ENCODE data around the gene BSND.
"Not testable (repeated sequence)": the region's sequence is repeated elsewhere in the genome, so short reads cannot be mapped to it uniquely, and the experiment has no call there.

Gene BSND

DNA sequence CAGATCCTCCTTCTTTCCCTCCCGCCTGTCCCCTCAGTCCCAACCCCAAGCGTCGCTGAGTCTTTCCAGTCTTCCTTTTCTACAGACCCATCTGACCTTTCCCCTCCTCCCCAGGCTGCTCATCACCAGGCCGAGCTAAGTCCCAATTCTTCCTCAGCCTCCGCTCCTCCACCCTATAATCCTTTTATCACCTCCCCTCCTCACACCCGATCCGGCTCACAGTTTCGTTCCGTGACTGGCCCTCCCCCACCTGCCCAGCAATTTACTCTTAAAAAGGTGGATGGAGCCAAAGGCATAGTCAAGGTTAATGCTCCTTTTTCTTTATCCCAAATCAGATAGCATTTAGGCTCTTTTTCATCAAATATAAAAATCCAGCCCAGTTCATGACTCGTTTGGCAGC, 25.4 kb downstream of the BSND start:
- DNase-seq, result not testable (repeated sequence)

DNA sequence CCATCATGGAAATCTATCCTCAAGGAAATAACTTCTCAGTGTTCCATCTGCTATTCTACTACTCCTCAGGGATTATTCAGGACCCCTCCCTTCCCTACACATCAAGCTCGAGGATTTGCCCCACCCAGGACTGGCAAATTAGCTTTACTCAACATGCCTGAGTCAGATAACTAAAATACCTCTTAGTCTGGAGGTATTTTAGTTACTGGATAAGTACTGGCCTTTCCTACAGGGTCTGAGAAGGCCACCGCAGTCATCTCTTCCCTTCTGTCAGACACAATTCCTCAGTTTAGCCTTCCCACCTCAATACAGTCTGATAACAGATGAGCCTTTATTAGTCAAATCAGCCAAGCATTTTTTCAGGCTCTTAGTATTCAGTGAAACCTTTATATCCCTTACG, 27.9 kb downstream of the BSND start:
- not testable (repeated sequence) for DNase-seq

DNA sequence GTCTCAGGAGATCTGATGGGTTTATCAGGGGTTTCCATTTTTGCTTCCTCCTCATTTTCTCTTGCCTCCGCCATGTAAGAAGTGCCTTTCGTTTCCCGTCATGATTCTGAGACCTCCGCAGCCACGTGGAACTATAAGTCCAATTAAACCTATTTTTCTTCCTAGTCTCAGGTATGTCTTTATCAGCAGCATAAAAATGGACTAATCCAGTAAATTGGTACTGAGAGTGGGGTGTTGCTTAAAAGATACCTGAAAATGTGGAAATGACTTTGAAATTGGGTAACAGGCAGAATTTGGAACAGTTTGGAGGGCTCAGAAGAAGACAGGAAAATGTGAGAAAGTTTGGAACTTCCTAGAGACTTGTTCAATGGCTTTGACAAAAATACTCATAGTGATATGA, 32.4 kb downstream of the BSND start:
- not testable (repeated sequence) for DNase-seq

DNA sequence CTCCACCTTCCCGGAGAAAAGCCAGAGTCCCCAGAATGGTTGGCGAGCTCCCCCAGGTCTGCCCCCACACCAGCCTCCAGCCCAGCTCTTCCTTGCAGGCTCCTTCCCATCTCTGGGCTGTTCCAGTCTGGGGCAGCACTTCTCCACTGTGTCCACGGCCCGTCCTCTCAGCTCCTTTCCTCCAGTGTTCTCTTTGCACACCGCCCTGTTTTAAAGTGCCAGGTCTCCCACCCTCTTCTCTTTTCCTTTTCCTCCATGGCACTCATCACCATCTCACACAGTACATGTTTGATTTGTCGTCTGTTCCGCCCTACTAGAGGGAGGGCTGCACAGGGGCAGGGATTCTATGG, 34.5 kb downstream of the BSND start:
- DNase-seq, result no peak

DNA sequence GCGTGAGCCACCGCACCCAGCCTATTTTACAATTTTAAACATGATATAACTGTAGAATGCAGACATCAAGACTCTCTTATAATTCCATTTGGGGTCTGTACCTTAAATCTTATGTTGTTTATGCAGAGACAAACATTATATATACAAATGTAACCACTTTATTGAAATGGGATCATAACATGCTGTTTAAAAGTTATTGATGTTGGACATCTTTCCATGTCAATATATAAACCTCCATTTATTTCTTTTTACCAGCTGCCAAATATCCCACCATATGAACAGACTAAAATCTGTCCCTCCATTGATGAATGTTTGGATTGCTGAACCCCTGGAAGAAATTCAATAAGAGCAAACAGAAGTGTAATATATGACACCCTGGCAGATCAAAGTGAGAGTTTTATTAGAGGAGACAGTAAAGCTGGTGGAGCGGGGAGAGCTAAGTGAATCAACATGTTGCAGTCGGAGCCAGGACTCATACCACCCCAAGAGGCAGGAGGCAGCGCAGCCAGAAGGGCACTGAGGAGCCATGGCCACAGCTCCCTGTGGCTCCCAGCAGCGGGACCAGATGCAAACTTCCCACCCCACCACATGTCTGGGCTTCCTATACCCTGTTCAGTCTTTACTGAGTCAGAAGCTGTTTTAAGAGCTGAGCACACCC, 35.9 kb downstream of the BSND start:
- no peak for DNase-seq

DNA sequence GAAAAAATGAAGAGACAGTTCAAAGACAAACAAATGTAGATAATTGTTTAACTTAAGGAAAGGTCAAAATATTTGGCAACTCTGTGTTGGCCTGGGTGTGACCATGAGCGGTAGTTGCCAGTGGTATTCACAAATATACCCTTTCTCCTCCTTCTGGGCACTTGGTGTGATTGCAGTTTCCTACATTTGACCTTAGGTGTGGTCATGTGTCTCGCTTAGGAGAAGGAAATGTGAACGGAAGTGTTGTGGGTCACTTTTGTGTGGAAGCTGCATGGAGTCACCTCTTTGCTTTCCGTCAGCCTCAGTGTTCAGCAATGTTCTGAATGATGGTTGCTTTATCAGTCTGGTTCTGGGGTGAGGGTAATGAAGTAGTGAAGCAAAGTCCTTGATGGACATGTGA, 37.2 kb downstream of the BSND start:
- DNase-seq, result no peak

DNA sequence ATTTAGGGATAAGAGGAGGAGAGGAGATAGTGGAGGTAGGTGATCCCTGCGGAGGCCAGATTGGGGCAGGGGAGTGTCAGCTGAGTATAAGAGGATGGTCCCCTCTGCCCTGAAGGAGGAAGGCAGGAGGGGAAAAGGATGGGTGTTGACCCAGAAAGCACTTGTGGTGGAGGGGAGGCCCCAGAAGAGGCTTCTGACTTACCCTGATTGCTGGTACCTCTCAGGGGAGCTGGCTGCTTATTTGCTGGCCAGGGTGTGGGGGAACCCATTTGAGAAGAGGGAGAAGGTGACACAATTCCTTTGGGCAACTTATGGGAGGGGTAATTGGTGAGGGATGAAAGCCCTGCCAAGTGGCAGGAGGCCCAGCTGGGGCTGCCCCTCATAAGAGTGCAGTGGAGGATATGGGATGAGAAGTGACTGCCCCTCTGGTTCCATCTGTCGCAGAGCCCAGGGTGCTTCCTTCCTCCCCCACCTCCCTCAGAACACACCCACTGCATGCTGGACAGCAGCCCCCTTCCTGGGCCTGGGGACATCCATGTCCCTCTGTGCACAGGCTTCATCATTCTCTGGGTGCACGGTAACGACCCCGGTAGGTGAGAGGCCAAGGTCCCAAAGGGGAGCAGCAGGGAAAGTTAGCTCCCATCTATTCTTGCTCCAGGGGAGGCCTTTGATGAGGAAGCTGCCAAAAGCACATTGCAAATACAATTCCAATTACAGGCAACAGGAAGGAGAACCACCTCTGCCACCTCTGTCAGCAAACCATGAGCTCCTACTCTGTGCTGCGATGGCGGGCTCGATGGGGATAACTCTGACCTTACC, 39.2 kb downstream of the BSND start:
- no peak for DNase-seq

DNA sequence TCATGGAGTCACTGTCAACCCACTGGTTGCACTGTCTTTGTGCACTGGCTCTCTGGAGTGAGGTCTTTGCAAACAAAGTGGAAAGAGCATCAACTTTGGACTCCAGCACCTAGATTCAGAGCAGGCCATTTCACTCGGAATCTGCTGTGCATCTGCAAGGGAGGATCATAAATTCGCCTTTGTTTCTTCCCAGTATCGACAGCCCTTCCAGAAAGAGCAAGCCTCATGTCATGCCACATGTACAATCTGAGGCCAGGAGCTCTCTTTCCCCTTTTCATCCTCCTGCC, 39.8 kb downstream of the BSND start:
- DNase-seq, result no peak

DNA sequence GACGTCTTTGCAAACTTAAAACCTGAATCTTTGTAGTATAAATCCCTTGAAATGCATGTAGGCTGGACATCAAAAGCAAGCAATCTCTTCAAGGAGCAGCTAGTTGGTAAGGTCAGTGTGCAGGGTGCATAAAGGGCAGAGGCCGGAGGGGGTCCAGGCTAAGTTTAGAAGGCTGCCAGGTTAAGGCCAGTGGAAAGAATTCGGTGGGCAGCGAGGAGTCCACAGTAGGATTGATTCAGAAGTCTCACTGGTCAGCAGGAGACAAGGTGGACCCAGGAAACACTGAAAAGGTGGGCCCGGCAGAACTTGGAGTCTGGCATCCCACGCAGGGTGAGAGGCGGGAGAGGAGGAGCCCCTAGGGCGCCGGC, 40.2 kb downstream of the BSND start:
- no peak for DNase-seq

DNA sequence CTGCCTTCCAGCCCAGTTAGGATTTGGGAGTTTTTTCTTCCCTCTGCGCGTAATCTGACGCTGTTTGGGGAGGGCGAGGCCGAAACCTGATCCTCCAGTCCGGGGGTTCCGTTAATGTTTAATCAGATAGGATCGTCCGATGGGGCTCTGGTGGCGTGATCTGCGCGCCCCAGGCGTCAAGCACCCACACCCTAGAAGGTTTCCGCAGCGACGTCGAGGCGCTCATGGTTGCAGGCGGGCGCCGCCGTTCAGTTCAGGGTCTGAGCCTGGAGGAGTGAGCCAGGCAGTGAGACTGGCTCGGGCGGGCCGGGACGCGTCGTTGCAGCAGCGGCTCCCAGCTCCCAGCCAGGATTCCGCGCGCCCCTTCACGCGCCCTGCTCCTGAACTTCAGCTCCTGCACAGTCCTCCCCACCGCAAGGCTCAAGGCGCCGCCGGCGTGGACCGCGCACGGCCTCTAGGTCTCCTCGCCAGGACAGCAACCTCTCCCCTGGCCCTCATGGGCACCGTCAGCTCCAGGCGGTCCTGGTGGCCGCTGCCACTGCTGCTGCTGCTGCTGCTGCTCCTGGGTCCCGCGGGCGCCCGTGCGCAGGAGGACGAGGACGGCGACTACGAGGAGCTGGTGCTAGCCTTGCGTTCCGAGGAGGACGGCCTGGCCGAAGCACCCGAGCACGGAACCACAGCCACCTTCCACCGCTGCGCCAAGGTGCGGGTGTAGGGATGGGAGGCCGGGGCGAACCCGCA, 40.8 kb downstream of the BSND start, which contains the start of gene PCSK9:
PCSK9 (plus strand) TSS at position 207 of the 741 bp plus-strand sequence; CDS start at position 497, 290 bp downstream.
- DNase-seq, result peak; percentile 77

DNA sequence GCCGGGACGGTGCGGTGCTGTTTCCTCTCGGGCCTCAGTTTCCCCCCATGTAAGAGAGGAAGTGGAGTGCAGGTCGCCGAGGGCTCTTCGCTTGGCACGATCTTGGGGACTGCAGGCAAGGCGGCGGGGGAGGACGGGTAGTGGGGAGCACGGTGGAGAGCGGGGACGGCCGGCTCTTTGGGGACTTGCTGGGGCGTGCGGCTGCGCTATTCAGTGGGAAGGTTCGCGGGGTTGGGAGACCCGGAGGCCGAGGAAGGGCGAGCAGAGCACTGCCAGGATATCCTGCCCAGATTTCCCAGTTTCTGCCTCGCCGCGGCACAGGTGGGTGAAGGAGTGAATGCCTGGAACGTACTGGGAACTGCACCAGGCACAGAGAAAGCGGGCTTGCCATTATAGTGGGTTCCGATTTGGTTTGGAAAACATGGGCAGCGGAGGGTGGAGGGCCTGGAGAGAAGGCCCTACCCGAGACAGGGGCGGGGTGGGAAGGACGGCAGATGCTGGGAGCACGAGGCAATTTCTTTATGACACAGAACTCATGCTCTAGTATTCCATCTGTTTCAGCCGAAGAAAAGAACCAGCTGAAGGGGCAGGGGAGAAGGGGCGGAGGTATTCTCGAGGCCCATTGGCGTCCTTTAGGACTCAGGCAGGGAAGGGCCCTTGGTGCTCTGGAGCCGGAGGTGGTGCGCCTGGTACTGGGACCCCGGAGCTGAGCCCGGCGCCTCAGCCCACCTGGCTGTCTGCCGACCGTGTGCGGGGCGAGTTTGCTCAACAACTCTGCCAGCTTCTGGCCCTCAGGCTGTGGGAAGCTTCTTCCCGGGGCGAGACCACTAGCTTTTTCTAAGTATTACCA, 41.6 kb downstream of the BSND start:
- DNase-seq, result no peak

DNA sequence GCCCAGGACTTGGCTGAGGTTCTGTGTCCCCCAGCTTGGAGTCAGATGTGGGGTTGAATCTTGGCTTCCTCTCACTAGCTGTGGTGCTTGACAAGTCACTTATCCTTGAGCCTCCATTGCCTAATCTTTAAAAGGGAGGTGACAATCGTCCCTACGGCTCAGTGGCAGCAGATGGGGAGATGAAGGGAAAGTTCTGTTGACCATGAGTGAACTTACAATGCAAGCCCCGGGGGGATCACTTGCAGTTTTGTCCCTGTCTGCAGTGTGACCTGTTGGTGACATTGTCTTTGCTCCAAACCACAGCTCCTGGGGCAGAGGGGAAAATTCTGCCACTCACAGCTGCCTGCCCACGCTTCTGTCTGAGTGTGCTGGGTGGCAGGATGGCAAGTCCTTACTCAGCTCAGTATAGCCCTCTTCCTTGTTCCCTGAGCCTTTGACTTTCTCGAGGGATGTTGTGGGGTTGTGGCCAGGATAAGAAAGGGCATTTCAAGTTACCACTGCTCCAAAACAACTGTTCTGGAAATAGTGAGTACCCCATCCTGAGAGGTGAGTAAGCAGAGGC, 42.3 kb downstream of the BSND start:
- DNase-seq, result no peak

DNA sequence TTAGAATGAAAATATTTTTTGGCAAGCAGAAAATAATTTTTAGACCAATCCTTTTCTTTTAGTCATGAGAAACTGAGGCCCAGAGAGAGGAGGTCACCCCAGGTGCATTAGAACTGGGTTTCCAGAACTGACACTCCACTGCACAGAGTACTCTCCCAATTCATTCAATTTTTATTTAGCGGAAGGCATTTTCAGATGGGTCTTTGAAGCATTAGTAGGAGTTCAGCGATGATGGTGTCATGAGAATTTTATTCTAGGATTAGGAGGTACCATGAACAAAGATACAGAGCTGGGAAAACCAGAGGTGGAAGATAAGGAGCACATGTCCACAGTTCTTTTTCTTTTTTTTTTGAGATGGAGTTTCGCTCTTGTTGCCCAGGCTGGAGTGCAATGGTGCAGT, 42.9 kb downstream of the BSND start:
- DNase-seq, result no peak

DNA sequence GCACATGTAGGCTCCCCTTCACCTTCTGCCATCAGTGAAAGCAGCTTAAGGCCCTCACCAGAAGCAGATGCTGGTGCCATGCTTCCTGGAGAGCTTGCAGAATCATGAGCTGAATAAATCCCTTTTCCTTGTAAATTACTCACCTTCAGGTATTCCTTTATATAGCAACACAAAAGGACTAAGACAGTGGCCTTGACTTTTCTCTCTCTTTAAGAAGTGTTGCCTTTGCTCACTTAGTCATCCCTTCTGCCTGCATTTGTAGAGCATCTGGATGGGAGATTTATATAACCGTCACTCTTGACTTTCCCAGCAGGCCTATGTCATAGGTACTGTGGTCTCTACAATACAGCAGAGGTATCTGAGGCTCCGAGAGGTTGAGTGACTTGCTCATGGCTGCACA, 44.3 kb downstream of the BSND start:
- DNase-seq, result no peak

DNA sequence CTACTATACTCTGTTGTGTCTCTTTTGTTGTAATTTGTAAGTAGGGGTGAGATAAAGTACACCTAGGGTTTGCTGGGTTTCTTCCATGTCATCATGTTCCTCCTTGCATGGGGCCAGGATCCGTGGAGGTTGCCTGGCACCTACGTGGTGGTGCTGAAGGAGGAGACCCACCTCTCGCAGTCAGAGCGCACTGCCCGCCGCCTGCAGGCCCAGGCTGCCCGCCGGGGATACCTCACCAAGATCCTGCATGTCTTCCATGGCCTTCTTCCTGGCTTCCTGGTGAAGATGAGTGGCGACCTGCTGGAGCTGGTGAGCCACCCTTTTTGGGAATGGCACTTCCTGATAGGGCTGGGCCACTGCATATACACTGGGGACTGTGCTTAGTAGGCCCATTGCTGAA, 45.0 kb downstream of the BSND start:
- no peak for DNase-seq

DNA sequence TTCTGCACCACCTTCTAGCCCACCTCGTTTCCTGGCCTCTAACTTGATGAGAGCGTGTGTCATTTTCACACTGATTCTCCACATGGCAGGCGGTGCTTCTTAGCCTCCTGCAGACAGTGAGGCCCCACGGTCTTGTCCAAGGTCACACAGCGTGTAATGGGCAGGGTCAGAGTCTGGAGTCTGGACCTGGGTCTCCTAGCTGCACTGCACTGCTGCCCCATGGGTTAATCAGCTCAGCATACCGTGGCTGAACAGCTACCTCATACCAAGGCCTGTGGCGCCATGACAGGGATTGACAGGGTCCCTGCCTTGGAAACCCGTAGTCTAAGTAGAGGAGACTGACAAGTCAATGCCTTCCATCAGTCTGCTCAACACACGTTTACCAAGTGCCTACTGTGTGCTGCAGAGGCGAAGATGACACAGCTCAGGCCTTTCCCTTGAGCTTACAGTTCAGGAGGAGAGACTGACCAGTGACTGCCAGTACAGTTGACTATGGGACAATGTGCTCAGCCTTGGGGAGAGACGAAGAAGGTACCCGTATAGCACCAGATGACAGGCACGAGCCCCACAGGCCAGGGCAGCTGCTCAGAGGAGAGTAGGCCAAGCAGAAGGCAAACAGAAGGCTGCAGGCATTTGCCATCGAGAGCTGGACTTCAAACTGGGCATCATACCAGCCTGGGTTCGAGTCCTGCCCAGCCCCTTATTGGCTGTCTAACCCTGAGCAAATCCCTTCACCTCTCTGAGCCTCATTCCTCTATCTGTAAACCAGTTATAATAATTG, 46.1 kb downstream of the BSND start:
- no peak for DNase-seq

DNA sequence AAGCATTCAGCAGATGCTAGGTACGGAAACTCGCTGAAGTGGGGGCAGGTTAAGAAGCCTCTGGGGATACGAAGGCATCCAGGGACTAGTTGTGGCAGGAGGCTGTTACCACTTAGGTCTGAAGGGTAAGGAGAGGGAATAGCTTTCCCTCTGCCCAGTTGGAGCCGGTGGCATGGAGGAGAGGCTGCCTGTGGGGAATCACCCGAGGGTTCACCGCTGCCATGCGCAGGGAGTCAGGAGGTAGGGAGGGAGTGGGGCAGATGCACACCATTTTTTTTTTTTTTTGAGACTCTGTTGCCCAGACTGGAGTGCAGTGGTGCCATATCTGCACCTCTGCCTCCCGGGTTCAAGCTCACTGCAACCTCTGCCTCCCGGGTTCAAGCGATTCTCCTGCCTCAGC, 46.7 kb downstream of the BSND start:
- DNase-seq, result no peak

DNA sequence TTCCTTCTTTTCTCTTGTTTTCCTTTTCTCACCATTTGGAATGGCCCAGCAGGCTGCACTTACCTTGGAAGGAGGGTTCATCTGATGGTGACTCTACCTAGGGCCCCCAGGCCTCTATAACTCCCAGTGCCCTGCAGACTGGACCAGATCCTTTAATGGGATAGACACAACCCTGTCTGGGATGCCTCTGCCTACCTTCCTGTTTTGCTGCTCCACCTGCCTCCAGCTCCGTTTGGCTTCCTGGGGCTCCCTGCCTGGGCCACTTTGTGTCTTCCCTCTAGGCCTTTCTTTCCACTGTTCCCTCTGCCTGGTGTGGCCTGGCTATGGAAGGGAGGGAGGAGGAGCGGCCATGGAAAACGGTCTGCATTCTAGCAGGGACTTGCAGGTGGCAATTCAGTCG, 48.1 kb downstream of the BSND start:
- DNase-seq, result no peak

DNA sequence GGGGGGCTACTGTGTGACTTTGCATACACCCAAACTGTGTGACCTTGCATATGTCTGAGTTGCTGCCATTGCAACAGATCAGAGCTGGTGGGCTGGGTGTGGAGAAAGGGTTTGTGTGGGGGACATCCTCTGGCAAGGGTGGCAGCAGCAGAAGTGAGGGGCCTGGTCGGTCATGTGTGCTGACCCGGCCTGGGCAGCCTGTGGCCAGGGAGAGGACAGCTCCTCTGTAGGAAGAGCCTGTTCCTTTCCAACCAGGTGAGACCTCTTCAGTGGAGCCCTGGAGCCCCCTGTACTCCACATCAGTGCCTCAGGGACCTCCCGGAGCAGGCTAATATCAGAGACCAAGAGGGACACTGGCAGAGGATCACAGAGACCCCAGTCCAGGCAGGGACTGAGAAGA, 48.9 kb downstream of the BSND start:
- no peak for DNase-seq

DNA sequence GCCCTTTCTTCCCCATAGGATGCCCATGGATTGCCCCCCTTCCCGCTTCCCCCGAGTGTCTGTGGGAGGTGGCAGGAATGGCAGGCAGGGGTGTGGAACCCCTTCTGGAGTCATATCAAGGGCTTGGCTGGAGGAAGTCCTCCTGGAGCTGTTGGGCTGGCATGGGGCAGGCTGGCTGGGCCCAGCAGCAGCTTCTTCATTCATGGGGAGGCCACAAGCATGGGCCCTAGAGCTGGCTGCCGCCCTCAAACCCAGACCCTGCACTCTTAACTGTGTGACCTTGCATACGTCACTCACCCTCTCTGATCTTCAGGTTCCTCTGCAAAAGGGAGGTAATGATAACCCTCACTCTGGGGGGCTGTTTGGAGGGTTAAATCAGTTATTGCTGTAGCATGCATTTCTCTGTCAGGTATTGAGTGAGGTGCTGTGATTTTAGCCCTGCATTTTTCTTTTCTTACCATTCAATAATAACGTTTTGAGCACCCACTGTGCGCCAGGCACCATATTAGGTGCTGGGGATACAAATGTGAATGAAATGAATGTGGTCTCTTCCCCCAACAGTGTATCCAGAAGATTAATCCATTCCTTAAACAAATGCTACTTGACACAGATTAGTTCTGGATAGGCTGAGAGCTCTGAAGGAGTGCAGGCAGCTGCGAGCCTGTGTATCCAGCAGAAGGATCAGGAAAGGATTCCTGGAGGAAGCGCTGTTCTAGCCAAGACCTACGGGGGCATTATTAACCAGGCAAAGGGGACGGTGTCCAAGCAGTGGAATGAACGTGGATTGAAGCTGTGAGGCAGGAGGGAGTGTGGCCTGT, 49.9 kb downstream of the BSND start:
- no peak for DNase-seq

DNA sequence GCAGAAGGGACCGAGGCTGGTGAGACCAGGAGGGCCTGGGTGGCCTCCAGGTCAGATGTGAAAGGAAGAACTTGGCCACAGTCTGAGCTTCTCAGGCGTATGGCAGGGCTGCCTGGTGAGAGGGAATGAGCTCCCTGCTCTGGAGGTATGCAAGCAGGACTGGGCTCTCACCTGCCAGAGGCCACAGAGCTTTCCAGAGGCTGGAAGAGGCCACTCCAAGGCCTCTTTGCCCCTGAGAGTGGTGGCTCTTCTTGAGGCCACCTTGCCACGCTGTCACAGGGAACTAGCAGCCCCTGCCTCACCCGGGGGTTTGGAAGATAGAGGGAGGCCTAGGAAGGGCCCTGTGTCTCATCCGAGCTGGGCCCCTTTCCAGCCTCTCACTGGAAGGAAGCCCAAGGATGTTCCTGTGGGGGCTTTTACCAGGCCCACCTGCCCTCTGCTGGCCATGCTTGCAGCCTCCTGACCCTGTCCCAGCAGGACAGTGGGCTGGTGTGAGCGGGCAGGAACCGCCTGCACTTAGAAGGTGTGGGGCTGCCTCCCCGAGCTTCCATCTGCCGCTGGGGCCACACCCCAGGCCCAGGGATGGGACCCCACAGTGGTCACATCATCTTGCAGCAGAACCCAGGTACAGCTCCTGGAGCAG, 50.7 kb downstream of the BSND start:
- no peak for DNase-seq

Data from right forelimb (tissue), 1 donor.